Measurements from ENCODE around the gene PRMT3. TPM values are rescaled to one million over a fixed set of nuclear protein-coding genes. Genes with fewer than 3 reads are reported as not detected.

Gene PRMT3
- total and polyA plus RNA-seq, 7 donors: 6.3 to 23.2 (median 17.2) TPM

- TF ChIP-seq CTCF (IDR thresholded peaks at IDR 0.05): no peak
- H3K27me3 ChIP-seq (ENCODE audit: insufficient read depth in 3 of 3, low read length in 2 of 3): no peaks in the 10 kb centered on the region
- 89 to 95% (median 94%) methylated on average over 5 of the region's 5 CpGs for WGBS, 3 donors
- peaks cover 0 to 29% of the 10 kb centered on the region in 2 donors for H3K36me3 ChIP-seq (ENCODE audit: insufficient read depth in 1 of 2, low read depth in 1 of 2)
- no peak overlapping the region for H3K27ac ChIP-seq
- no peak overlapping the region for H3K4me3 ChIP-seq
- no peaks in the 10 kb centered on the region for H3K9me3 ChIP-seq
- no peak for ATAC-seq
- intact Hi-C loops (cut with DNase I): no loop called here
- H3K4me1 ChIP-seq: no peaks in the 10 kb centered on the region
- no peak for DNase-seq
Observed at GRCh38 chr11:20429216-20429615, 41.7 kb downstream of the PRMT3 start.

GRCh38 chr11:20438637-20439036, 51.1 kb downstream of the PRMT3 start:
- intact Hi-C loops (cut with DNase I): no loop called here

GRCh38 chr11:20443596-20443995, 56.1 kb downstream of the PRMT3 start:
- no peak for ATAC-seq
- DNase-seq: no peak
- H3K27me3 ChIP-seq (ENCODE audit: insufficient read depth in 3 of 3, low read length in 2 of 3): no peaks in the 10 kb centered on the region
- H3K36me3 ChIP-seq (ENCODE audit: insufficient read depth in 1 of 2, low read depth in 1 of 2): peaks cover 0 to under 1% of the 10 kb centered on the region in 2 donors
- WGBS, 3 donors: 68 to 80% (median 77%) methylated on average over 3 of the region's 3 CpGs
- H3K4me1 ChIP-seq: no peaks in the 10 kb centered on the region
- no peak overlapping the region for H3K4me3 ChIP-seq
- intact Hi-C loops (cut with DNase I): no loop called here
- no peak overlapping the region for H3K27ac ChIP-seq
- no peaks in the 10 kb centered on the region for H3K9me3 ChIP-seq
- no peak for TF ChIP-seq CTCF (IDR thresholded peaks at IDR 0.05)

More at GRCh38 chr11:20438637-20439036, 51.1 kb downstream of the PRMT3 start:
- DNase-seq: no peak
- 92 to 98% (median 94%) methylated on average over 2 of the region's 2 CpGs for WGBS, 3 donors
- H3K4me3 ChIP-seq: no peak overlapping the region
- no peaks in the 10 kb centered on the region for H3K27me3 ChIP-seq (ENCODE audit: insufficient read depth in 3 of 3, low read length in 2 of 3)
- ATAC-seq: no peak
- no peak for TF ChIP-seq CTCF (IDR thresholded peaks at IDR 0.05)
- peaks cover 0 to 5% of the 10 kb centered on the region in 2 donors for H3K36me3 ChIP-seq (ENCODE audit: insufficient read depth in 1 of 2, low read depth in 1 of 2)
- H3K27ac ChIP-seq: no peak overlapping the region
- no peaks in the 10 kb centered on the region for H3K9me3 ChIP-seq
- no peaks in the 10 kb centered on the region for H3K4me1 ChIP-seq

GRCh38 chr11:20444535-20444934, 57.0 kb downstream of the PRMT3 start:
- no peak overlapping the region for H3K4me3 ChIP-seq
- no peaks in the 10 kb centered on the region for H3K4me1 ChIP-seq
- WGBS, 3 donors: 97 to 98% (median 97%) methylated on average over 1 of the region's 1 CpG
- peaks cover 0 to 7% of the 10 kb centered on the region in 2 donors for H3K36me3 ChIP-seq (ENCODE audit: insufficient read depth in 1 of 2, low read depth in 1 of 2)
- H3K9me3 ChIP-seq: no peaks in the 10 kb centered on the region
- no peaks in the 10 kb centered on the region for H3K27me3 ChIP-seq (ENCODE audit: insufficient read depth in 3 of 3, low read length in 2 of 3)
- DNase-seq (no peak), ATAC-seq (no peak)
- H3K27ac ChIP-seq: no peak overlapping the region
- intact Hi-C loops (cut with DNase I): no loop called here
- TF ChIP-seq CTCF (IDR thresholded peaks at IDR 0.05): no peak

GRCh38 chr11:20448834-20449233, 61.3 kb downstream of the PRMT3 start:
- H3K9me3 ChIP-seq: no peaks in the 10 kb centered on the region
- H3K4me1 ChIP-seq: no peaks in the 10 kb centered on the region
- peaks cover 0 to 27% of the 10 kb centered on the region in 2 donors for H3K36me3 ChIP-seq (ENCODE audit: insufficient read depth in 1 of 2, low read depth in 1 of 2)
- no peak for ATAC-seq
- WGBS, 3 donors: 96 to 98% (median 96%) methylated on average over 4 of the region's 4 CpGs
- no peak for DNase-seq
- TF ChIP-seq CTCF (IDR thresholded peaks at IDR 0.05): no peak
- H3K27me3 ChIP-seq (ENCODE audit: insufficient read depth in 3 of 3, low read length in 2 of 3): no peaks in the 10 kb centered on the region
- no peak overlapping the region for H3K4me3 ChIP-seq
- no peak overlapping the region for H3K27ac ChIP-seq
- intact Hi-C loops (cut with DNase I): no loop called here
